MM.1S (cell line): ENCODE data around the gene DNAAF2.
"Not testable (repeated sequence)": the region's sequence is repeated elsewhere in the genome, so short reads cannot be mapped to it uniquely, and the experiment has no call there.

ENCODE experiments used
- DNase-seq: peaks from one replicate; pipeline ENCODE4 v3.0.0-alpha.2; 2015
- H2AFZ ChIP-seq: fragments of 300-600 bp; sonication (generic); 2 replicates; pipeline ENCODE4 v1.6.0; 2016; ENCODE audit warnings: antibody characterized with exemption, low read length
- H3F3A ChIP-seq: fragments of 300-600 bp; sonication (generic); 2 replicates; pipeline ENCODE4 v1.6.1; 2016; ENCODE audit warnings: mild to moderate bottlenecking, antibody characterized with exemption, low read length, moderate library complexity, mixed read lengths; ENCODE audit not compliant: insufficient read depth
- H3K27ac ChIP-seq: fragments of 300-600 bp; sonication (generic); 2 replicates; pipeline ENCODE4 v1.5.1; 2016; ENCODE audit warnings: mild to moderate bottlenecking, low read length
- H3K27me3 ChIP-seq: fragments of 300-600 bp; sonication (generic); replicated peaks from 2 replicates; pipeline ENCODE4 v1.6.0; 2016; ENCODE audit warnings: low read length; ENCODE audit not compliant: insufficient read depth
- H3K36me3 ChIP-seq: fragments of 300-600 bp; sonication (generic); replicated peaks from 2 replicates; pipeline ENCODE4 v1.6.1; 2016; ENCODE audit warnings: mild to moderate bottlenecking, low read length, mixed read lengths; ENCODE audit not compliant: insufficient read depth
- H3K4me1 ChIP-seq: fragments of 300-600 bp; sonication (generic); 2 replicates; pipeline ENCODE4 v1.6.1; 2016; ENCODE audit warnings: low read length, mixed read lengths
- H3K4me2 ChIP-seq: fragments of 300-600 bp; sonication (generic); 2 replicates; pipeline ENCODE4 v1.6.0; 2016; ENCODE audit warnings: low read depth, low read length
- H3K4me3 ChIP-seq: fragments of 300-600 bp; sonication (generic); 2 replicates; pipeline ENCODE4 v1.5.1; 2016; ENCODE audit warnings: low read length, mixed read lengths
- H3K79me2 ChIP-seq: fragments of 300-600 bp; sonication (generic); 2 replicates; pipeline ENCODE4 v1.6.1; 2016; ENCODE audit warnings: mixed run types, low read length, mixed read lengths
- H3K9ac ChIP-seq: fragments of 300-600 bp; sonication (generic); 2 replicates; pipeline ENCODE4 v1.6.1; 2016; ENCODE audit warnings: low read length, mixed read lengths
- H3K9me2 ChIP-seq: fragments of 300-600 bp; sonication (generic); replicated peaks from 2 replicates; pipeline ENCODE4 v1.6.1; 2016; ENCODE audit warnings: mild to moderate bottlenecking, low read length, mixed read lengths; ENCODE audit not compliant: insufficient read depth
- H3K9me3 ChIP-seq: fragments of 300-600 bp; sonication (generic); replicated peaks from 2 replicates; pipeline ENCODE4 v1.6.1; 2016; ENCODE audit warnings: mild to moderate bottlenecking, low read length, mixed read lengths; ENCODE audit not compliant: insufficient read depth
- H4K20me1 ChIP-seq: fragments of 300-600 bp; sonication (generic); 2 replicates; pipeline ENCODE4 v1.6.1; 2016; ENCODE audit warnings: mild to moderate bottlenecking, low read length, moderate library complexity, mixed read lengths; ENCODE audit not compliant: insufficient read depth
- CTCF ChIP-seq: fragments of 300-600 bp; sonication (generic); IDR thresholded peaks from 2 replicates; pipeline ENCODE4 v1.5.1; 2016; ENCODE audit warnings: antibody characterized with exemption, low read length, mixed read lengths
- EZH2 ChIP-seq: fragments of 300-600 bp; sonication (generic); optimal IDR thresholded peaks from 2 replicates; pipeline ENCODE3; 2017; ENCODE audit warnings: low read depth, mild to moderate bottlenecking, antibody characterized with exemption, low read length, mixed read lengths
- EZH2phosphoT487 ChIP-seq: fragments of 300-600 bp; sonication (generic); IDR thresholded peaks from 2 replicates; pipeline ENCODE4 v1.6.1; 2018; ENCODE audit warnings: antibody characterized with exemption, low read length

Gene DNAAF2

GRCh38 chr14:49670475-49670874, 35.4 kb upstream of the DNAAF2 start:
- H4K20me1 ChIP-seq: no peaks in the 10 kb centered on the region
- no peak overlapping the region for H3K9ac ChIP-seq
- H3K36me3 ChIP-seq: no peaks in the 10 kb centered on the region
- no peak overlapping the region for H3K4me2 ChIP-seq
- no peak overlapping the region for H3K4me3 ChIP-seq
- H3K27ac ChIP-seq: no peak overlapping the region
- H2AFZ ChIP-seq: no peak overlapping the region
- no peaks in the 10 kb centered on the region for H3K4me1 ChIP-seq
- no peaks in the 10 kb centered on the region for H3F3A ChIP-seq
- H3K27me3 ChIP-seq: no peaks in the 10 kb centered on the region
- DNase-seq: no peak
- TF ChIP-seq EZH2phosphoT487: no peak
- no peak for TF ChIP-seq CTCF
- no peak for TF ChIP-seq EZH2
- no peaks in the 10 kb centered on the region for H3K9me2 ChIP-seq
- H3K79me2 ChIP-seq: no peaks in the 10 kb centered on the region
- no peaks in the 10 kb centered on the region for H3K9me3 ChIP-seq

GRCh38 chr14:49659526-49660455, 24.7 kb upstream of the DNAAF2 start:
- Histone ChIP-seq H3F3A (no peaks in the 10 kb centered on the region), H2AFZ (no peak overlapping the region), H3K79me2 (no peaks in the 10 kb centered on the region), H4K20me1 (no peaks in the 10 kb centered on the region), H3K36me3 (no peaks in the 10 kb centered on the region), H3K4me3 (no peak overlapping the region), H3K9me2 (no peaks in the 10 kb centered on the region), H3K9me3 (no peaks in the 10 kb centered on the region), H3K9ac (no peak overlapping the region), H3K27ac (no peak overlapping the region), H3K4me2 (no peak overlapping the region), H3K27me3 (no peaks in the 10 kb centered on the region), H3K4me1 (no peaks in the 10 kb centered on the region)
- no peak for DNase-seq
- no peak for TF ChIP-seq EZH2
- no peak for TF ChIP-seq EZH2phosphoT487
- no peak for TF ChIP-seq CTCF

GRCh38 chr14:49657500-49657899, 22.5 kb upstream of the DNAAF2 start:
- not testable (repeated sequence) for H3K27me3 ChIP-seq, H3K4me1 ChIP-seq, H3K27ac ChIP-seq, H4K20me1 ChIP-seq, DNase-seq, H3K9me3 ChIP-seq, H3K4me3 ChIP-seq, H3K4me2 ChIP-seq, H3K79me2 ChIP-seq, H2AFZ ChIP-seq, H3K9me2 ChIP-seq, H3K9ac ChIP-seq, H3K36me3 ChIP-seq, H3F3A ChIP-seq

- H4K20me1 ChIP-seq: no peaks in the 10 kb centered on the region
- no peaks in the 10 kb centered on the region for H3K27me3 ChIP-seq
- H3K79me2 ChIP-seq: no peaks in the 10 kb centered on the region
- H2AFZ ChIP-seq: no peak overlapping the region
- H3K9ac ChIP-seq: no peak overlapping the region
- no peaks in the 10 kb centered on the region for H3K4me1 ChIP-seq
- no peak overlapping the region for H3K27ac ChIP-seq
- no peak overlapping the region for H3K4me2 ChIP-seq
- no peak overlapping the region for H3K4me3 ChIP-seq
- H3F3A ChIP-seq: no peaks in the 10 kb centered on the region
- no peaks in the 10 kb centered on the region for H3K36me3 ChIP-seq
- no peak for DNase-seq
- H3K9me3 ChIP-seq: no peaks in the 10 kb centered on the region
- H3K9me2 ChIP-seq: no peaks in the 10 kb centered on the region
- TF ChIP-seq EZH2: no peak
- no peak for TF ChIP-seq CTCF
Measured at GRCh38 chr14:49654511-49654910, 19.5 kb upstream of the DNAAF2 start.
